Lower leg skin (tissue), 3 donors: Measurements from ENCODE around the gene ROR2.

Source experiments
- POLR2A ChIP-seq, 2 donors: fragments of 450-650 bp; IDR thresholded peaks; one replicate each; pipeline ENCODE4 v1.6.1; 2016 to 2017; ENCODE audit warnings: antibody characterized with exemption in 2 of 2, mild to moderate bottlenecking in 1 of 2, moderate library complexity in 1 of 2
- TF ChIP-seq, protein P1 (sequence below), 3 donors: fragments of 450-650 bp; IDR thresholded peaks; one replicate each; pipeline ENCODE4 v1.5.1; 2016; ENCODE audit warnings: antibody characterized with exemption in 3 of 3, mild to moderate bottlenecking in 3 of 3, moderate library complexity in 2 of 3

DNA sequence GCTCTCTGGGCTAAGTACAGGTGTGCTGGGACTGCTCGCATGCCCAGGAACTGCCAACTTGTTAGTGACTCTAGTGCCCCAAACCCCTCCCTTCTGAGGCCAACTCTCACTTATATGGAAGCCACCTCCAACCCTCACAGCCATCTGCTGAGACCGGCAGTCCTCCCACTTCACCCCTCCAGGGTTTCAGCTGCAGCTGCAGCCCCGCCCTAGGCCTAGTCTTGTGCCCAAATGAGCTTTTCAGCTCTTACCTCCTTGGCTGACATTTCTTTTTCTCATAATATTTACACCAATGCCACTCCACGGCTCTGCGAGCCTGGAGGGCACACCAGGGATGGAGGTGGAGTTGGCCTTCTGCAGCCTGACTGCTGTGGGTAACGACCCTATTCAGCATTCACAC is 166.6 kb downstream of the ROR2 start:
- TF ChIP-seq, protein P1, sequence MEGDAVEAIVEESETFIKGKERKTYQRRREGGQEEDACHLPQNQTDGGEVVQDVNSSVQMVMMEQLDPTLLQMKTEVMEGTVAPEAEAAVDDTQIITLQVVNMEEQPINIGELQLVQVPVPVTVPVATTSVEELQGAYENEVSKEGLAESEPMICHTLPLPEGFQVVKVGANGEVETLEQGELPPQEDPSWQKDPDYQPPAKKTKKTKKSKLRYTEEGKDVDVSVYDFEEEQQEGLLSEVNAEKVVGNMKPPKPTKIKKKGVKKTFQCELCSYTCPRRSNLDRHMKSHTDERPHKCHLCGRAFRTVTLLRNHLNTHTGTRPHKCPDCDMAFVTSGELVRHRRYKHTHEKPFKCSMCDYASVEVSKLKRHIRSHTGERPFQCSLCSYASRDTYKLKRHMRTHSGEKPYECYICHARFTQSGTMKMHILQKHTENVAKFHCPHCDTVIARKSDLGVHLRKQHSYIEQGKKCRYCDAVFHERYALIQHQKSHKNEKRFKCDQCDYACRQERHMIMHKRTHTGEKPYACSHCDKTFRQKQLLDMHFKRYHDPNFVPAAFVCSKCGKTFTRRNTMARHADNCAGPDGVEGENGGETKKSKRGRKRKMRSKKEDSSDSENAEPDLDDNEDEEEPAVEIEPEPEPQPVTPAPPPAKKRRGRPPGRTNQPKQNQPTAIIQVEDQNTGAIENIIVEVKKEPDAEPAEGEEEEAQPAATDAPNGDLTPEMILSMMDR (IDR thresholded peaks at IDR 0.05): no peak
- no peak for TF ChIP-seq POLR2A (IDR thresholded peaks at IDR 0.05)
